ENCODE measurements around the gene MYO3B.
"Not testable (repeated sequence)": the region's sequence is repeated elsewhere in the genome, so short reads cannot be mapped to it uniquely, and the experiment has no call there.

The MYO3B gene

GRCh38 chr2:170241756-170242155 is 63.8 kb downstream of the MYO3B start:
- DNase-seq, result no peak

GRCh38 chr2:170243118-170243837 is 65.3 kb downstream of the MYO3B start:
- no peak for DNase-seq

GRCh38 chr2:170243898-170244297 is 66.0 kb downstream of the MYO3B start:
- DNase-seq, result no peak

- DNase-seq, result no peak
Observed at GRCh38 chr2:170244555-170244954, 66.6 kb downstream of the MYO3B start.

GRCh38 chr2:170245312-170245711 is 67.4 kb downstream of the MYO3B start:
- no peak for DNase-seq

- DNase-seq, result no peak
Observed at GRCh38 chr2:170247333-170247732, 69.4 kb downstream of the MYO3B start.

- DNase-seq, result no peak
Observed at GRCh38 chr2:170247882-170248393, 70.0 kb downstream of the MYO3B start.

GRCh38 chr2:170248574-170249393 is 70.8 kb downstream of the MYO3B start:
- no peak for DNase-seq

GRCh38 chr2:170249761-170250160 is 71.8 kb downstream of the MYO3B start:
- no peak for DNase-seq

- DNase-seq, result no peak
Observed at GRCh38 chr2:170250584-170250983, 72.6 kb downstream of the MYO3B start.

- no peak for DNase-seq
Observed at GRCh38 chr2:170252414-170252813, 74.5 kb downstream of the MYO3B start.

- no peak for DNase-seq
Observed at GRCh38 chr2:170253721-170254230, 75.8 kb downstream of the MYO3B start.

- no peak for DNase-seq
Observed at GRCh38 chr2:170254293-170254732, 76.4 kb downstream of the MYO3B start.

- DNase-seq, result no peak
Observed at GRCh38 chr2:170255137-170255536, 77.2 kb downstream of the MYO3B start.

GRCh38 chr2:170255971-170256370 is 78.0 kb downstream of the MYO3B start:
- no peak for DNase-seq

- no peak for DNase-seq
Observed at GRCh38 chr2:170258382-170258781, 80.4 kb downstream of the MYO3B start.

GRCh38 chr2:170260188-170260587 is 82.2 kb downstream of the MYO3B start:
- DNase-seq, result no peak

- no peak for DNase-seq
Observed at GRCh38 chr2:170261566-170261965, 83.6 kb downstream of the MYO3B start.

GRCh38 chr2:170262343-170262742 is 84.4 kb downstream of the MYO3B start:
- no peak for DNase-seq

- no peak for DNase-seq
Observed at GRCh38 chr2:170262806-170263205, 84.9 kb downstream of the MYO3B start.

- not testable (repeated sequence) for DNase-seq
Observed at GRCh38 chr2:170263728-170264521, 86.0 kb downstream of the MYO3B start.

- DNase-seq, result no peak
Observed at GRCh38 chr2:170264522-170264860, 86.5 kb downstream of the MYO3B start.

GRCh38 chr2:170264865-170265264 is 86.9 kb downstream of the MYO3B start:
- no peak for DNase-seq
